ENCODE data around the gene KBTBD13.

DNA sequence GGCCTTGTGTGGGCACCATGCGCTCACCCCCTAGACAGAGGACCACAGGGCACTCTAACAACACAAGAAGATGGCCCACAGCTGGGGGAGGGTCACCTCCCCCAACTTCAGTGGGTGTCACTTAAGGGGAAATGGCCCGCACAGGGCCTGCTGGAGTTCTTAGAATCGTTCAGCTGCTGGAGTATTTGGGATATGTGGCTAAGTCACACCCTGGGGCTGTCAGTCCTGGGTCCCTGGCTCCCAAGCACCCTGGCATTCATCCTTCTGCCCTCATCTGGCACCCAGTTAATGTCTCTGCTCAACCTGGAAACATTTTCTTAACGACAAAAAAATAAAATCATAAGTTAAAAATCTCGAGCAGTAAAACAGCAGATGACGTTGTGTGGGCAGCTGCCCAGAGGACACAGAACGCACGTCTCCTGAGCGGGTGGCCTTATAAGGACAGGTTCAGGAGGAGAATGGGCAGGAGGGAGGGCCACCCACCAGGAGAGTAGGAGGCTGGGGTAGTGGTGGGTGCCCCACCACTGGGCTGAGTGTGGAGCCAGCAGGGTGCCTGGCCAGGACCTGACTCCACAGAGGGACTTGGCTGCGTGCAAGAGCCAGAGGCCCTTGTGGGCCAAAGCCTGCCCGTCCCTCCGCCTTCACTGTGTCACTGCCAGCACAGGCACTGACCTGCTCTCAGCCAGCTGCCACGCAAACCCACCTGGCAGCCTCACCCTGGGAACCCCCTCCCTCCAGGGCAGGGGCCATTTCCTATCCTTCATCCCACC, 11.5 kb downstream of the KBTBD13 start:
- TF ChIP-seq, protein P1, sequence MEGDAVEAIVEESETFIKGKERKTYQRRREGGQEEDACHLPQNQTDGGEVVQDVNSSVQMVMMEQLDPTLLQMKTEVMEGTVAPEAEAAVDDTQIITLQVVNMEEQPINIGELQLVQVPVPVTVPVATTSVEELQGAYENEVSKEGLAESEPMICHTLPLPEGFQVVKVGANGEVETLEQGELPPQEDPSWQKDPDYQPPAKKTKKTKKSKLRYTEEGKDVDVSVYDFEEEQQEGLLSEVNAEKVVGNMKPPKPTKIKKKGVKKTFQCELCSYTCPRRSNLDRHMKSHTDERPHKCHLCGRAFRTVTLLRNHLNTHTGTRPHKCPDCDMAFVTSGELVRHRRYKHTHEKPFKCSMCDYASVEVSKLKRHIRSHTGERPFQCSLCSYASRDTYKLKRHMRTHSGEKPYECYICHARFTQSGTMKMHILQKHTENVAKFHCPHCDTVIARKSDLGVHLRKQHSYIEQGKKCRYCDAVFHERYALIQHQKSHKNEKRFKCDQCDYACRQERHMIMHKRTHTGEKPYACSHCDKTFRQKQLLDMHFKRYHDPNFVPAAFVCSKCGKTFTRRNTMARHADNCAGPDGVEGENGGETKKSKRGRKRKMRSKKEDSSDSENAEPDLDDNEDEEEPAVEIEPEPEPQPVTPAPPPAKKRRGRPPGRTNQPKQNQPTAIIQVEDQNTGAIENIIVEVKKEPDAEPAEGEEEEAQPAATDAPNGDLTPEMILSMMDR (IDR thresholded peaks at IDR 0.05) = no peak
- no peak for TF ChIP-seq POLR2A (IDR thresholded peaks at IDR 0.05)

Data from Peyer's patch (tissue), 4 donors.